ENCODE data around the gene SYTL4. TPM values are rescaled to one million over a fixed set of nuclear protein-coding genes. Genes with fewer than 3 reads are reported as not detected.

Gene SYTL4
- total RNA-seq, 3 donors from 2014 or later (not counting 1 experiment from before 2014, with no cell fraction given), result 0.30 to 0.85 TPM; not detected in 1

GRCh38 chrX:100720301-100720700 is 11.6 kb downstream of the SYTL4 start:
- ATAC-seq (no peak), DNase-seq (no peak)
- TF ChIP-seq CTCF (IDR thresholded peaks at IDR 0.05), result no peak
- Mint-ChIP-seq H3K4me1 (no peaks in the 10 kb centered on the region), H3K9me3 (no peaks in the 10 kb centered on the region), H3K27ac (no peak overlapping the region), H3K36me3 (no peaks in the 10 kb centered on the region), H3K27me3 (ENCODE audit: low read depth in 2 of 2) (peaks cover 0 to 4% of the 10 kb centered on the region in 2 donors), H3K4me3 (no peak overlapping the region)
- intact Hi-C loops (cut with micrococcal nuclease), result no loop called here
- no peaks in the 10 kb centered on the region for H3K4me1 ChIP-seq (ENCODE audit: control insufficient read depth, insufficient read depth, low read length)
- H3K27ac ChIP-seq (ENCODE audit: low read length), result no peak overlapping the region
- no peak overlapping the region for H3K4me3 ChIP-seq (ENCODE audit: low read length)
- no peaks in the 10 kb centered on the region for H3K9me3 ChIP-seq (ENCODE audit: control insufficient read depth, insufficient read depth, low read length)
- H3K27me3 ChIP-seq (ENCODE audit: control insufficient read depth, insufficient read depth, low read length), result no peaks in the 10 kb centered on the region
- WGBS (ENCODE audit: insufficient coverage), result 100% methylated on average over 2 of the region's 2 CpGs
- no peaks in the 10 kb centered on the region for H3K36me3 ChIP-seq (ENCODE audit: control insufficient read depth, insufficient read depth, low read length)

GRCh38 chrX:100719139-100719538 is 12.8 kb downstream of the SYTL4 start:
- no peaks in the 10 kb centered on the region for H3K4me1 Mint-ChIP-seq
- Histone ChIP-seq H3K4me3 (ENCODE audit: low read length) (no peak overlapping the region), H3K27me3 (ENCODE audit: control insufficient read depth, insufficient read depth, low read length) (no peaks in the 10 kb centered on the region), H3K27ac (ENCODE audit: low read length) (no peak overlapping the region), H3K36me3 (ENCODE audit: control insufficient read depth, insufficient read depth, low read length) (no peaks in the 10 kb centered on the region), H3K9me3 (ENCODE audit: control insufficient read depth, insufficient read depth, low read length) (no peaks in the 10 kb centered on the region), H3K4me1 (ENCODE audit: control insufficient read depth, insufficient read depth, low read length) (no peaks in the 10 kb centered on the region)
- H3K4me3 Mint-ChIP-seq, result no peak overlapping the region
- TF ChIP-seq CTCF (IDR thresholded peaks at IDR 0.05), result no peak
- ATAC-seq (no peak), DNase-seq (no peak)
- H3K27me3 Mint-ChIP-seq (ENCODE audit: low read depth in 2 of 2), result no peaks in the 10 kb centered on the region
- intact Hi-C loops (cut with micrococcal nuclease), result no loop called here
- WGBS (ENCODE audit: insufficient coverage), result 100% methylated on average over 2 of the region's 2 CpGs
- no peaks in the 10 kb centered on the region for H3K36me3 Mint-ChIP-seq
- no peak overlapping the region for H3K27ac Mint-ChIP-seq
- no peaks in the 10 kb centered on the region for H3K9me3 Mint-ChIP-seq

GRCh38 chrX:100717363-100717762 is 14.6 kb downstream of the SYTL4 start:
- intact Hi-C loops (cut with micrococcal nuclease), result no loop called here
- Histone ChIP-seq H3K9me3 (ENCODE audit: control insufficient read depth, insufficient read depth, low read length) (no peaks in the 10 kb centered on the region), H3K36me3 (ENCODE audit: control insufficient read depth, insufficient read depth, low read length) (no peaks in the 10 kb centered on the region), H3K4me1 (ENCODE audit: control insufficient read depth, insufficient read depth, low read length) (no peaks in the 10 kb centered on the region), H3K4me3 (ENCODE audit: low read length) (no peak overlapping the region), H3K27ac (ENCODE audit: low read length) (no peak overlapping the region), H3K27me3 (ENCODE audit: control insufficient read depth, insufficient read depth, low read length) (no peaks in the 10 kb centered on the region)
- no peaks in the 10 kb centered on the region for H3K9me3 Mint-ChIP-seq
- no peak overlapping the region for H3K4me3 Mint-ChIP-seq
- no peaks in the 10 kb centered on the region for H3K4me1 Mint-ChIP-seq
- ATAC-seq, result no peak
- no peak for TF ChIP-seq CTCF (IDR thresholded peaks at IDR 0.05)
- no peaks in the 10 kb centered on the region for H3K27me3 Mint-ChIP-seq (ENCODE audit: low read depth in 2 of 2)
- WGBS (ENCODE audit: insufficient coverage), result 91% methylated on average over 8 of the region's 8 CpGs
- no peaks in the 10 kb centered on the region for H3K36me3 Mint-ChIP-seq
- DNase-seq, result no peak
- no peak overlapping the region for H3K27ac Mint-ChIP-seq

- intact Hi-C loops (cut with micrococcal nuclease), result no loop called here
Measured at GRCh38 chrX:100710816-100711215, 21.1 kb downstream of the SYTL4 start.

More at GRCh38 chrX:100710816-100711215, 21.1 kb downstream of the SYTL4 start:
- no peaks in the 10 kb centered on the region for H3K36me3 Mint-ChIP-seq
- Histone ChIP-seq H3K9me3 (ENCODE audit: control insufficient read depth, insufficient read depth, low read length) (no peaks in the 10 kb centered on the region), H3K4me1 (ENCODE audit: control insufficient read depth, insufficient read depth, low read length) (no peaks in the 10 kb centered on the region), H3K27me3 (ENCODE audit: control insufficient read depth, insufficient read depth, low read length) (no peaks in the 10 kb centered on the region), H3K27ac (ENCODE audit: low read length) (no peak overlapping the region), H3K4me3 (ENCODE audit: low read length) (no peak overlapping the region), H3K36me3 (ENCODE audit: control insufficient read depth, insufficient read depth, low read length) (no peaks in the 10 kb centered on the region)
- ATAC-seq (no peak), DNase-seq (no peak)
- WGBS (ENCODE audit: insufficient coverage), result 83% methylated on average over 3 of the region's 3 CpGs
- H3K4me1 Mint-ChIP-seq, result no peaks in the 10 kb centered on the region
- peaks cover 3 to 40% of the 10 kb centered on the region in 2 donors for H3K27me3 Mint-ChIP-seq (ENCODE audit: low read depth in 2 of 2)
- H3K27ac Mint-ChIP-seq, result no peak overlapping the region
- H3K4me3 Mint-ChIP-seq, result no peak overlapping the region
- TF ChIP-seq CTCF (IDR thresholded peaks at IDR 0.05), result no peak
- no peaks in the 10 kb centered on the region for H3K9me3 Mint-ChIP-seq
